Panc1 (cell line): ENCODE measurements around the gene ARHGEF28. TPM values are rescaled to one million over a fixed set of nuclear protein-coding genes. Genes with fewer than 3 reads are reported as not detected.

Experiments
- ATAC-seq: fragments of 200-7000 bp; cut with Tn5 transposase; 2 replicates; pipeline ENCODE4 v1.9.1; 2020; ENCODE audit warnings: mild to moderate bottlenecking, moderate library complexity
- BruUV-seq: library from RNA; stranded (reverse); fragments of 400-500 nt; replicated peaks from 2 replicates; lab custom pipeline; 2021; lab: Mats Ljungman, UMichigan
- CTCF ChIA-PET: fragments of 300-600 bp; sonication (Branson Sonifier 250); formaldehyde crosslinking; loops from one replicate; lab custom pipeline; 2022; ENCODE audit warnings: antibody characterized with exemption; lab: Charles Lee
- POLR2A ChIA-PET: fragments of 300-600 bp; sonication (Branson Sonifier 250); formaldehyde crosslinking; loops from one replicate; lab custom pipeline; 2022; ENCODE audit warnings: antibody characterized with exemption; lab: Charles Lee
- DNase-seq: peaks from one replicate; pipeline ENCODE4 v3.0.0-alpha.2; 2010; ENCODE audit warnings: low read depth, low spot score
- H3K27ac ChIP-seq: 2 replicates; pipeline ENCODE4 v1.5.1; 2011; ENCODE audit warnings: mild to moderate bottlenecking, low read length, inconsistent platforms
- H3K27me3 ChIP-seq: fragments of 200-500 bp; sonication (Bioruptor generic); 2 replicates; pipeline ENCODE4 v1.6.0; 2014; ENCODE audit warnings: low read length, inconsistent platforms; ENCODE audit not compliant: control insufficient read depth, insufficient read depth
- H3K36me3 ChIP-seq: fragments of 200-500 bp; sonication (Bioruptor generic); 2 replicates; pipeline ENCODE4 v1.5.1; 2014; ENCODE audit warnings: inconsistent platforms, mild to moderate bottlenecking, low read length, moderate library complexity; ENCODE audit not compliant: control insufficient read depth, insufficient read depth
- H3K4me1 ChIP-seq: 2 replicates; pipeline ENCODE4 v1.5.1; 2011; ENCODE audit warnings: inconsistent platforms, mild to moderate bottlenecking, low read length, moderate library complexity; ENCODE audit not compliant: control insufficient read depth, insufficient read depth
- H3K4me3 ChIP-seq, 2 experiments: 2 replicates each; pipeline ENCODE4 v1.5.1; 2011 to 2012; ENCODE audit warnings: low read depth in 2 of 2, low read length in 2 of 2, mild to moderate bottlenecking in 2 of 2, inconsistent platforms in 1 of 2, moderate library complexity in 1 of 2
- H3K9me3 ChIP-seq: fragments of 200-500 bp; sonication (Bioruptor generic); 2 replicates; pipeline ENCODE4 v1.5.1; 2014; ENCODE audit warnings: low read depth, mild to moderate bottlenecking, inconsistent platforms, low read length, moderate library complexity; ENCODE audit not compliant: control insufficient read depth, insufficient read depth
- POLR2AphosphoS5 ChIP-seq: IDR thresholded peaks from 2 replicates; pipeline ENCODE4 v1.6.1; 2012; ENCODE audit warnings: mild to moderate bottlenecking, low read depth, low read length, moderate library complexity
- REST ChIP-seq, 2 experiments: IDR thresholded peaks; 2 replicates each; pipeline ENCODE4 v1.6.1; 2011 to 2012; ENCODE audit warnings: low read depth in 2 of 2, control low read depth in 1 of 2, low read length in 1 of 2, mild to moderate bottlenecking in 1 of 2, moderate library complexity in 1 of 2; ENCODE audit not compliant: insufficient read depth in 1 of 2
- SIN3A ChIP-seq: IDR thresholded peaks from 2 replicates; pipeline ENCODE4 v1.6.1; 2012; ENCODE audit warnings: low read depth, mild to moderate bottlenecking, low read length, moderate library complexity, borderline replicate concordance; ENCODE audit not compliant: insufficient read depth
- TCF7L2 ChIP-seq: IDR thresholded peaks from 2 replicates; pipeline ENCODE4 v1.6.1; 2011; ENCODE audit warnings: mild to moderate bottlenecking, low read depth, low read length, inconsistent platforms
- in situ Hi-C: cut with HindIII; loops from 2 replicates; pipeline ENCODE4 v1.10.0; 2016; ENCODE audit warnings: low sequenced_read_pairs, low pct_unique_long_range_greater_than_20kb
- intact Hi-C: fragments of 100-400 bp; cut with micrococcal nuclease; formaldehyde crosslinking; loops from one replicate; pipeline ENCODE4 v1.10.0; 2022; ENCODE audit not compliant: unreplicated experiment
- total RNA-seq: library from RNA; stranded (reverse); gene quantifications from one replicate; pipeline ENCODE4 v1.2.1, GENCODE V29; 2021; ENCODE audit not compliant: unreplicated experiment
- TF ChIP-seq, protein P1 (sequence below): fragments of 450-650 bp; IDR thresholded peaks from 2 replicates; pipeline ENCODE4 v1.5.1; 2017; ENCODE audit warnings: mild to moderate bottlenecking

The ARHGEF28 gene
- total RNA-seq, 1 experiment from 2014 or later, result 34.8 TPM

DNA sequence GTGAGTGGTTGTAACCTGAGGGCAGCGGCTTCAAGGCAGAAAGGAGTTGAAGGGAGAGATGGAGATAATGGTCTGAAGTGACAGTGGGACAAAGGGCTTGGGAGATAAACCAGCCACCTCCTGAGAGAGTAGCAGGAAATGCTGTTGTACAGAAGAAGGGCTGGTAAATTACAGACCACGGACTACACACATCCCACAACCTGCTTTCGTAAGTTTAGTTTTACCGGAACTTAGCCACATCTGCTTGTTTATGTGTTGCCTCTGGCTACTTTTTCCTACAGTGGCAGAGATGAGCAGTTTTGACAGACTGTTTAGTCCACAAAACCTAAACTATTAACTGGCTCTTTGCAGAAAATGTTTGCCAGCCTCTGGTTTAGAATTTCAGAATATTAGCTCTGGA lies 269.5 kb downstream of the ARHGEF28 start:
- ATAC-seq, result no peak
- DNase-seq, result no peak
- Histone ChIP-seq H3K27ac (no peak overlapping the region), H3K36me3 (peaks cover 4% of the 10 kb centered on the region; the same call in 1 of the 2 replicates), H3K4me3 (no peak overlapping the region), H3K27me3 (no peaks in the 10 kb centered on the region), H3K4me1 (no peaks in the 10 kb centered on the region), H3K9me3 (no peaks in the 10 kb centered on the region)
- POLR2A ChIA-PET, result no interaction called here
- TF ChIP-seq, protein P1, sequence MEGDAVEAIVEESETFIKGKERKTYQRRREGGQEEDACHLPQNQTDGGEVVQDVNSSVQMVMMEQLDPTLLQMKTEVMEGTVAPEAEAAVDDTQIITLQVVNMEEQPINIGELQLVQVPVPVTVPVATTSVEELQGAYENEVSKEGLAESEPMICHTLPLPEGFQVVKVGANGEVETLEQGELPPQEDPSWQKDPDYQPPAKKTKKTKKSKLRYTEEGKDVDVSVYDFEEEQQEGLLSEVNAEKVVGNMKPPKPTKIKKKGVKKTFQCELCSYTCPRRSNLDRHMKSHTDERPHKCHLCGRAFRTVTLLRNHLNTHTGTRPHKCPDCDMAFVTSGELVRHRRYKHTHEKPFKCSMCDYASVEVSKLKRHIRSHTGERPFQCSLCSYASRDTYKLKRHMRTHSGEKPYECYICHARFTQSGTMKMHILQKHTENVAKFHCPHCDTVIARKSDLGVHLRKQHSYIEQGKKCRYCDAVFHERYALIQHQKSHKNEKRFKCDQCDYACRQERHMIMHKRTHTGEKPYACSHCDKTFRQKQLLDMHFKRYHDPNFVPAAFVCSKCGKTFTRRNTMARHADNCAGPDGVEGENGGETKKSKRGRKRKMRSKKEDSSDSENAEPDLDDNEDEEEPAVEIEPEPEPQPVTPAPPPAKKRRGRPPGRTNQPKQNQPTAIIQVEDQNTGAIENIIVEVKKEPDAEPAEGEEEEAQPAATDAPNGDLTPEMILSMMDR, result no peak
- intact Hi-C loops, result no loop called here
- in situ Hi-C loops, result no loop called here
- BruUV-seq, result no TSS peak
- CTCF ChIA-PET, result no interaction called here

DNA sequence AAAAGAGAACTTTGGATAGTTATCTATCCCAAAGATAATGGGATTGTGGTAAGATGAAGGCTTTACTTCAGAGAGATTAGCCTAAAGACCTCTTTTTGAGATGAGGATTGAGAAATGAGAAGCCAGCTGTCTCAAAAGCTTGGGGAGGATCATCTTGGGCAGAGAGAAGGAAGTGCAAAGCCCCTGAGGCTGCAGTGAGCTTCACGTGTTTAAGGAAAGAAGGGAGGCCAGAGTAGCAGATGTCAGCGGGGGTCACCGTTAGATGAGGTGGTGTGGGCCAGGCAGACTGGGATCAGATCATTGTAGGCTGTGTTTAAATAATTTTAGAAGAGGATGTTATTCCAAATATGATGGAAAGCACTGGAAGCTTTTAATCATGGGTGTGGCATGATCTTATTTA lies 270.1 kb downstream of the ARHGEF28 start:
- ChIA-PET CTCF (no interaction called here), POLR2A (no interaction called here)
- ATAC-seq (no peak), DNase-seq (no peak)
- Histone ChIP-seq H3K27me3 (no peaks in the 10 kb centered on the region), H3K27ac (no peak overlapping the region), H3K4me1 (peaks cover 4% of the 10 kb centered on the region), H3K4me3 (no peak overlapping the region), H3K36me3 (peaks cover 4% of the 10 kb centered on the region; the same call in 1 of the 2 replicates), H3K9me3 (no peaks in the 10 kb centered on the region)
- intact Hi-C loops (no loop called here), in situ Hi-C loops (no loop called here)
- TF ChIP-seq TCF7L2, result no peak
- TF ChIP-seq REST (IDR thresholded peaks at IDR 0.05; ENCODE audit: insufficient read depth in 1 of 2, low read depth in 2 of 2, low read length in 1 of 2), result no peak
- TF ChIP-seq SIN3A, result no peak
- TF ChIP-seq, protein P1, result no peak
- TF ChIP-seq POLR2AphosphoS5, result no peak
- no TSS peak for BruUV-seq
